GM21447 (cell line): ENCODE data around the gene SNX2.

Source experiments
- ATAC-seq: cut with Tn5 transposase; IDR thresholded peaks from one replicate; pipeline ENCODE4 v1.9.1; 2021; ENCODE audit not compliant: unreplicated experiment

SNX2 gene

GRCh38 chr5:122772446-122772845 is 2.4 kb upstream of the SNX2 start:
- no peak for ATAC-seq

DNA sequence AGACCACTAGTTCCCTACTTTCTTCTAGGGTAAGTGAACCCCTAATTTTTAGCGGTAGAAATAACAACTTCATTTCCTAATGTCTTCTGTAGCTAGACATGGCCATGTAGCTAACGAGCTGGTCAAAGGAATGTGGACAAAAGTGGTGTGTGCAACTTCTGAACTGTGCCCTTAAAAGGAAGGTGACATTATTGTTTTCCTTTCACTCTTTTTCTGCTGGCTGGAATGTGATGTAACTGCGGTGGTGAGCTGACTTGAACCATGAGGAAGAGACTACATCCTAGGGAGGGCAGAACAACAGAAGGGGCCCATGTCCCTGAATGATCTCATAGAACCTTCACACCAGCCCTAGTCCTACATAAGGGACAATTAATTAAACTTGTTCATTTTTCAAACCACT is 1.3 kb upstream of the SNX2 start:
- ATAC-seq: no peak

DNA sequence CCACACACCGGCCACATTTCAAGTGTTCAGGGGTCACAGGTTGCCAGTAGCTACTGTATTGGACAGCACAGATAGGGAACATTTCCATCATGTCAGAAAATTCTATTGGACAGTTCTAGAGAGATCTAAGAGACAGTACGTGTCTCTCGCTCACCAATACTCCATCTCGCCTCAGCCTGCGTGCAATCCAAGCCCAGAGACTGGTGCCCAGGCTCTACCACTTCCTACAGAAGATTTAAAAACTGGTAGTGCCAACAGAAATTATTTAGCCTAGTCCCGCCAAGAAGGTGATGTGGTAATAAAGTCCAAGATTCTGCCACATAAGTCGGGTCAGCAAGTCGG is 390 bp upstream of the SNX2 start:
- ATAC-seq: peak; percentile 29

DNA sequence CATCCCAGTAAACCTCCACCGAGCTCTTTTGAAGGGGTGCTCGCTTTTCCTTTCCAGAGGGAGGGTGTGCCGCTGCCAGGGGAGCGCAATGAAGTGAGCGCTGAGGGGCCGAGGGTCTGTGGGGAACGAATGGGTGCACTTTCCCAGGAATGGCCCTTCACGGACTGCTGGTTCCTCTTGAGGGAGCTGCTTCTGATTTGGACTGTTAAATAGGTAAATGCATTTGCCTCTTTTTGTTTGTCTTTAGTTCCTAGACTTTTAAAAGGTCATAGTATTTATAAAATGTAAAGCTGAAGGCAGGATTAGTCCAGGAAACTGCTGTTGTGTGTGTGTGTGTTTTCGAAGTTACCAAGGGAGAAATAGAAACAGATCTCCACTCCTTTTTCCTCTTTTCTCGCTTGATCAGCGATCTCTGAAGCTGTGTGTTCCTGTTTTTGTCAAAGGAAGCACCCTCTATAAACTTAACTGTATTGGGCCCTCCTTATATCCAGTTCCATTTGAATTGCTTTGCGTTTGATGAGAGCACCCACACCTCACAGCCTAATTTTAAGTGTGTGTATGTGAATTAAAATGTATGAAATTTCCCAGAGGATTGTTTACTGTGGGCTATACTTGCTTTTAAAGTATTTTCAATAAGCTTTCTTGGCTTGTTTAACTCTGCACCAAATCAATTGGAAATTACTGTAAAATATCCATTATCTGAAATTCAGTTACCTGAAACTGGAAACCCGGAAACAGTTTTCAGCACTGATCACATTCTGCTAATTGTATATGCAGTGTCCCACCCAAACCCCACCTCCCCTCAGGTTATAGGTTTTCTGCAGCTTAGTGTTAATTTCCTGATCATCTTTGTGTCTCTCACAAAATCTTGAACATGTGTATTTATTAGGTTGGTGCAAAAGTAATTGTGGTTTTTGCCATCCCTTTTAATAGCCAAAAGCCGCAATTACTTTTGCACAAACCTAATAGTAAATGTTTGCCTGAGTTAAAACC is 966 bp downstream of the SNX2 start:
- no peak for ATAC-seq

DNA sequence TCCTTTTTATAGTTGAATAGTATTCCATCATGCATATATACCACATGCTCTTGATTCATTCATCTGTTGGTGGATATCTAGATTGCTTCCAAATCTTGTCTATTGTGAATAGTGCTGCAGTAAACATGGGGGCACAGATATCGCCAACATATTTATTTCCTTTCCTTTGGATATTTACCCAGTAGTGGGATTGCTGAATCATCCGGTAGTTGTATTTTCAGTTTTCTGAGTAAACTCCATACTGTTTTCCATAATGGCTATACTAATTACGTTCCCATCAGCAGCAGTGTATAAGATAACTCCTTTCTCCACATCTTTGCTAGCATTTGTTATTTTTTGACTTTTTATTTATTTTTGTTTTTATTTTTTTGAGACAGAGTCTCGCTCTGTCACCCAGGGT is 3.3 kb downstream of the SNX2 start:
- ATAC-seq: no peak

- ATAC-seq: no peak
Observed at GRCh38 chr5:122779451-122779850, 4.6 kb downstream of the SNX2 start.

- no peak for ATAC-seq
Observed at GRCh38 chr5:122780296-122780695, 5.4 kb downstream of the SNX2 start.

- no peak for ATAC-seq
Observed at GRCh38 chr5:122781465-122781864, 6.6 kb downstream of the SNX2 start.

DNA sequence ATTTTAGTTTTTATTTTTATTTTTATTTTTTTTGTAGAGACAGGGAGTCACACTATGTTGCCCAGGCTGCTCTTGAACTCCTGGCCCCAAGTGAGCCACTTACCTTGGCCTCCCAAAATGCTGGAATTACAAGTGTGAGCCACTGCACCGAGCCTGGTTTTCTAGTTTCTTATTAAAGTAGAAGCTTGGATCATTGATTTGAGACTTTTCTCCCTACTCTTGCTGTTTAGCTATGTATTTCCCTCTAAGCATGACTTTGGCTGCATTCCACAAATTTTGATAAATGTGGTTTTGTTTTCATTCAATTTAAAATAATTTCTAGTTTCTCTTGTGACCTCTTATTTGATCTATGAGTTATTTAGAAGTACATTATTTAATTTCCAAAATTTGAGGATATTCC is 10.4 kb downstream of the SNX2 start:
- ATAC-seq: no peak

GRCh38 chr5:122788371-122788770 is 13.5 kb downstream of the SNX2 start:
- ATAC-seq: no peak

DNA sequence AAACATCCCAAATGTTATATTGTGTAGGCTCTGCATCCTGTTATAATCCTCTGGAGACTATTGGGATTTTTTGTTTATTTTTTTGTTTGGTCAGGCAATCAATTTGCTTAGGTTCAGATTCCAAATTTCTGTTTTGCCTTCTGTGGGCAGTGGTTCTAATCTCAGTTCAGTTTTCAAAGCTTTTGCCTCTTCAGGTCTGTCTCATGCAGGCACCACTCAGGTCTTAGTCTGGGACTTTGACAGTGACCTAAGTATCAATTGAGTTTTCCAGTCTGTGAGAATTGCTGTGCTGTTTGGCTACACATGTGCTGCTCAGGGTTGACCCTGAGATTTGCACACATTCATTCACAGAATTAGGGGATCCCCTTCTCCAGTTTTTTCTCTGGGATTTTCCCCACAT is 14.1 kb downstream of the SNX2 start:
- ATAC-seq: no peak

DNA sequence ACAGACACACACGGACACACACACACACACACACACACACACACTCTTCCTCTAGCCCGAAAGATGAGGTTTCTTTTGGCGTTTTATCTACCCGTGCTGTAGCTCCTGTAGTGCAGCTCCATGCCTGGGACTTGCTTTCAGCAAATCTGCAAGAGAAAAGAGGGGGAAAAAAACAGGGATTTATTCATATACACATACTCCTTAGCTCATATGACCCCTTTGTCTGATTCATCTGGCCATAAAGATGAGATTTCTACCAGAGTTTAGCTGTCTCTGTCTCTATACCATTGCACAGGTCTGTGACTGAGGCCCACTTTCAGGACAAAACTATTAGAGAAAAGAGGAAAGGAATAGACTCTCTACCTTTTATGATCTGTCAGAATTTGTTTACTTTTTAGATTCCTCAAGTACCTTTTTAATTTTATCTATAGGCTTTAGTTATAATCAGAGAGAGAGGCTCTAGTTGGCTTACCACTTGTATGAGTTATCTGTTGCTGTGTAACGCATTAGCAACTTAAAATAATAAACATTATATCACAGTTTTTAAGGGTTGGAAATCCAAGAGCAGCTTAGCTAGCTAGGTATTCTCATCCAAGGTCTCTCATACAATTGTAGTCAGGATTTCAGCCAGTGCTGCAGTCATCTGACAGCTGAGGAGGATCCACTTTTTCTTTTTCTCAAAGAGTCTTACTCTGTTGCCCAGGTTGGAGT is 14.7 kb downstream of the SNX2 start:
- ATAC-seq: no peak

DNA sequence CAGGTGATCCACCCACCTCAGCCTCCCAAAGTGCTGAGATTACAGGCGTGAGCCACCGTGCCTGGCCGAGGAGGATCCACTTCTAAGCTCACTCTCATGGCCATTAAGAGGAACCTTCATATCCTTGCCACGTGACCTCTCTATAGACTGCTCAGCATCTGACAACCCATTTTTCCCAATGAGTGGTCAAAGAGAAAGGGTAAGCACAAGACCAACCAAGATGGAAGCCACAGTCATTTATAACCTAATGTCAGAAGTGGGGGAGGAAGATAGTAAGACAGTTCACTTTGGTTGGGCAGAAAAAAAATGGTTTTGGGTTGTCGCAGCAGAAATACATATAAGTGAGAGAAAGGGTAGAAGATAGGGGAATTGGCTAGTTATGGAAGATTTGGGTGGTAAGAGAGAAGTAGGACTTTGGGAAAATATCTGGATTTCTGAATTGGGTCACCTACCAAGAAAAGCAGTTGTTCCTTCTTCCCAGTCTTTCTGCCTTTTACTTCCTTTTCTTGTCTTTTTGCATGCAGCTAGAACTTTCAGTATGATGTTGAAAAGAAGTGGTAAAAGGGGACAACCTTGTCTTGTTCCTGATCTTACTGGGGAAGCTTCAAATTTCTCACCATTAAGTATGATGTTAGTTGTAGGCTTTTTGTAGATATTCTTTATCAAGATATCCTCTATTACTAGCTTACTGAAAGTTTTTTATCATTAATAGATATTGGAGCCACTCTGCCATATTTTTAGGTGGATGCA is 15.6 kb downstream of the SNX2 start:
- ATAC-seq: no peak

- no peak for ATAC-seq
Observed at GRCh38 chr5:122805481-122805880, 30.6 kb downstream of the SNX2 start.

DNA sequence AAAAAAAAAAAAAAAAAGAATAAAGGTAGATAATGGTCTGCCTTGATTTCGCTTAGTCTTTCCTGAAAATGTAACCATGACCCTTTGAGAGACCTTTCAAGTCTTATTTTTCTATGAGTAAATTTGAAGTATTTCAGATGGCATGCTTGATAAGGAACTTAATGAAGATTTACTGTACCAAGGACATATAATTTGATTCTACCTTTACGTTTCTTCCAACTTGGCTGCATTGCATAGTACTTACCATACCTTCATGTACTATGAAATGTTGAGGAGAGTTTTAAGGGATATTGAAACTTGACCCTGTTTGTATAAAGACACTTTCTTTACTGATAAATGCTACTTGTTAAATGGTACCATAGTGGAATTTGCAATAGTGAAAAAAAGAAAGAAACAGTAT is 35.5 kb downstream of the SNX2 start:
- no peak for ATAC-seq

- ATAC-seq: no peak
Observed at GRCh38 chr5:122815218-122815767, 40.4 kb downstream of the SNX2 start.

GRCh38 chr5:122816756-122817155 is 41.9 kb downstream of the SNX2 start:
- ATAC-seq: no peak

GRCh38 chr5:122831984-122832383 is 57.1 kb downstream of the SNX2 start:
- ATAC-seq: no peak

DNA sequence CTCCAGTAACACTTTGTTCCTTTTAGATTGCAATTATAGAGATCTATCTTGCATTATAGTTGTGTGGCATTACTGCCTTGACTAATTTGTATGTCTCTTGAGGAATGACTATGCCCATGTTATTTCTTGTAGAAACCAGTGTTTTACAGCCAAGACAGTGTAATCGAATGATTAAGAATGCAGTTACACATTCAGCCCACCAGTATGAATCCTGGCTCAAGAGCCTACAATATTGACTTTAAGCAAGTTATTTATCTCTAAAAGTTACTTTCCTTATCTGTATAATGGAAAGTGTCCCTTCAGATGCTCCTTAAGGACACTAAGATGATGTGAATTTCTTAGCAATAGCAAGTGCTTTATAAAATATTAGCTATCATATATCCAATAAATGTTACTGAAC is 60.8 kb downstream of the SNX2 start:
- ATAC-seq: no peak

DNA sequence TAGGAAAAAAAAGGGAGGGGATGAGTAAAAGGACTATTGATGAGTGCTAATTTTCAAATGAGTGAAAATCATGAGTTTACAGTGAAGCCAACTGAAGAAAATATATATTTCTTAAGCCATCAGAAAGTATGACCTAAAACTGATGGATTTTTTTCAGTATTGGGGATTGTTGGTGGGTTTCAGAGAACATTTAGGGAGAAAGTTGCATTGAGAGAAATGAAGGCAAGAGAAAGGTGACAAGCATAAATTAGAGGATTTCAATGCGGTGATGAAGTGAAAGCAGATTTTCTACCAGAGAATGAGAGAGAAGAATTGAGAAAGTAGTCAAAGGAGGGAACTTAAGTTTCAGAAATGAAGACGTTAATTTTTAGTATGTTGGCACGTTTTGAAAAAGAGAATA is 62.1 kb downstream of the SNX2 start:
- ATAC-seq: no peak

DNA sequence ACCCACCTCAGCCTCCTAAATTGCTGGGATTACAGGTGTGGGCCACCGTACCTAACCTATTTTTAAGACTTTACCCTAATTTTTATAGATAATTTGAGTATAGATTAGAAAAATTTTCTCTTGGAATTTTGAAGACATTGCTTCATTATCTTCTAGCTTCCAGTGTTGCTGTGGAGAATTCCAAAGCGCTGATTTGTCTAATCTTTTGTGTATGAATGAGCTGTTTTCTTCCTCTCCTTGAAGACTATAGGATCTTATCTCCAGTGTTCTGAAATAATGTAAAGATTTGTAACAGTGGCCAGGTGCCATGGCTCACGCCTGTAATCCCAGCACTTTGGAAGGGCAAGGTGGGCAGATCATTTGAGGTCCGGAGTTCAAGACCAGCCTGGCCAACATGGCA is 64.9 kb downstream of the SNX2 start:
- ATAC-seq: no peak
